Activated T-helper 17 cell treated with anti-CD3 and anti-CD28 coated beads, Interleukin-2, amount 50 U/mL, for 72 hours (primary cell): ENCODE measurements around the gene GABRR2. TPM values are rescaled to one million over a fixed set of nuclear protein-coding genes. Genes with fewer than 3 reads are reported as not detected.

Source experiments
- ATAC-seq: fragments of 150-1000 bp; cut with Tn5 transposase; replicated peaks from 2 replicates; pipeline ENCODE4 v1.10.0; 2021; ENCODE audit warnings: mild to moderate bottlenecking, moderate library complexity
- H3K27ac Mint-ChIP-seq: one replicate; pipeline ENCODE4 v1.8.0; 2022; ENCODE audit warnings: mixed read lengths
- H3K27me3 Mint-ChIP-seq: one replicate; pipeline ENCODE4 v1.8.0; 2022; ENCODE audit warnings: mixed read lengths
- H3K36me3 Mint-ChIP-seq: one replicate; pipeline ENCODE4 v1.8.0; 2022; ENCODE audit warnings: low read depth, mild to moderate bottlenecking, mixed read lengths
- H3K4me1 Mint-ChIP-seq: one replicate; pipeline ENCODE4 v1.8.0; 2022; ENCODE audit warnings: mixed read lengths
- H3K4me3 Mint-ChIP-seq: one replicate; pipeline ENCODE4 v1.8.0; 2022; ENCODE audit warnings: mild to moderate bottlenecking, mixed read lengths
- H3K9me3 Mint-ChIP-seq: one replicate; pipeline ENCODE4 v1.8.0; 2022; ENCODE audit warnings: mixed read lengths
- total RNA-seq, 2 donors: library from RNA; stranded (reverse); gene quantifications; one replicate each; pipeline ENCODE4 v1.2.3, GENCODE V29; 2022

Gene GABRR2
- total RNA-seq, result under 1 TPM; 0.64 to 0.71 TPM

DNA sequence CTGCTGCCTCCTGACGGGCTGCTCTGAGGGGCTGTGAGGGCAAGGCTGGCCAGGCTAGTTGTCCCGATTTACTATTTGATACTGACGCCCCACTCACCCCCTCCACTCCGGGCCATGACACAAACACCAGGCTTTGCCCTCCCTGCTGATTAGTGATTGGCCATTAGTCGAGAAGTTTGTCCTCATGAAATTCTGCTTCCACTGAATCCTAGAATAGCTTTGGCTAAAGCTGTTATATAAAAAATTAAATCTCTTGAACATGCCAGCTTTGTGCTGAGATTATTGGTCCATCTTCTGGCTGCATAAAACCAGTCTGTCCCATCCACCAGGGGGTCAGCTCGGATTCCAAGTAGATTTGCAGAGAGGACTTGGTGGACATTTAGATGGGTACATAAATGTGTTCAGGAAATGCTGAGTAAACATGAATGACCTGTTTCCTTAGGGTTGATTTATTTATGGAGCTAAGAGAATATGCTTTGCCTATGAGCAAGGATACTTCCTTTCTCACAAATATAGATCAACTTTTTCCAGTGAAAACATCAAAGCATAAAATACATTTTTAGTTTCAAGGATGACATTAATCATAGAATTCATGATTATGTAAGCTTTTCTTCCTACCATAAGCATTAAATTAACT is at the start of gene GABRR2:
TSS of gene GABRR2 (minus strand) at position 51 of the 637 bp plus-strand sequence. CDS start 134 bp downstream, outside the sequence.
- H3K36me3 Mint-ChIP-seq, result peaks cover 5% of the 10 kb centered on the region
- H3K9me3 Mint-ChIP-seq, result no peaks in the 10 kb centered on the region
- no peaks in the 10 kb centered on the region for H3K27me3 Mint-ChIP-seq
- H3K4me3 Mint-ChIP-seq, result no peak within 1 kb of the TSS
- no peak for ATAC-seq
- no peaks in the 10 kb centered on the region for H3K4me1 Mint-ChIP-seq
- no peak within 1 kb of the TSS for H3K27ac Mint-ChIP-seq

GRCh38 chr6:89364586-89364985 is 49.5 kb upstream of the GABRR2 start:
- no peaks in the 10 kb centered on the region for H3K36me3 Mint-ChIP-seq
- peaks cover 8% of the 10 kb centered on the region for H3K4me1 Mint-ChIP-seq
- H3K27ac Mint-ChIP-seq, result no peak overlapping the region
- ATAC-seq, result no peak
- no peaks in the 10 kb centered on the region for H3K9me3 Mint-ChIP-seq
- no peak overlapping the region for H3K4me3 Mint-ChIP-seq
- no peaks in the 10 kb centered on the region for H3K27me3 Mint-ChIP-seq

DNA sequence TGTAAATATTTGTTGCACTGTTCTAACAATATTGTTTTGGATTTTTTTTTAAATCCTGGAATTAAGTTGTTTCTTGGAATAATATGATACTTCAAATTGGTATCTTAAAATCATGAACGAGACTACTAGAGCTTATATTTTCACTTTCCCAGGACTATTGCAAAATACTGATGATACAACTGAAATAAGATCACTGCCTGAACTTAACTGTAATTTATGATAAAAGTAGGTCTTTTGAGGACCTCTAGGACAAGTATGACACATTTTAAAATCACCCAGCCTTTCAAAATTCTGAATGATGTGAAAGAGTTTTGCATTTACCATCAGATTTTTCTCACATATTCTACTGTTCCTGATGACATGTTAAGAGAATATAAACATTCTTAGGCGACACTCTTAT is 46.1 kb upstream of the GABRR2 start:
- H3K4me1 Mint-ChIP-seq, result peaks cover 19% of the 10 kb centered on the region
- H3K9me3 Mint-ChIP-seq, result no peaks in the 10 kb centered on the region

DNA sequence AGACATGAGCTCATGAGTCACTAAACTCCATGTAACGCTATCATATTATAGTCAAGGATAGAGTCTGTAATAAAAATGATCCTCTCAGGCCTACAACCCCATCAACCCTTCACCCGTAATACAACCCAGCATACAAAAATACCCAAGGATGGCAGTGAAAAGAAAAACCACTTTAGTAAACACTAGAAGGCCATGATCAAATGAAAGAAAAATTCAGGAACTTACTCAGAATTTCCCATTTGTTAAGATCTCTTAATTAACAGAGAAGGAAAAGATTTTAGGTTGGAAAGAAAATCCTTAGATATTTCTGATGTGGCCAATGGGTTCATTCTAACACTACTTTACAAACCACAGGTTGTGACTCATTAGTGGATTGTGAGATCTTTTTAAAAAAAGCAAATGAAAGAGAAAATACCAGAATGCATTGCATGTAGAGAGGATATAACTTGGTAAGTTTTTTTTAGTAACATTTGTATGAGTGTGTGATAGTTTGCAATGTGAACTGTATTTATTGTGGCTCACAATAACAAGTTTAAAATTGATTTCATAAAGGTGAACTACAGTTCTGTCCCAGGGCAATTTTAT is 45.4 kb upstream of the GABRR2 start:
- Mint-ChIP-seq H3K4me3 (peak overlapping the region; percentile 56), H3K9me3 (no peaks in the 10 kb centered on the region), H3K27me3 (no peaks in the 10 kb centered on the region), H3K36me3 (no peaks in the 10 kb centered on the region), H3K4me1 (peaks cover 19% of the 10 kb centered on the region), H3K27ac (peak overlapping the region; percentile 71)
- peak; percentile 91 for ATAC-seq

More for the DNA sequence above, 46.1 kb upstream of the GABRR2 start:
- no peaks in the 10 kb centered on the region for H3K36me3 Mint-ChIP-seq
- peak overlapping the region; percentile 56 for H3K4me3 Mint-ChIP-seq
- H3K27ac Mint-ChIP-seq, result peak overlapping the region; percentile 71
- no peak for ATAC-seq
- H3K27me3 Mint-ChIP-seq, result no peaks in the 10 kb centered on the region

- H3K27ac Mint-ChIP-seq, result no peak overlapping the region
Observed at GRCh38 chr6:89359561-89359960, 44.5 kb upstream of the GABRR2 start.

DNA sequence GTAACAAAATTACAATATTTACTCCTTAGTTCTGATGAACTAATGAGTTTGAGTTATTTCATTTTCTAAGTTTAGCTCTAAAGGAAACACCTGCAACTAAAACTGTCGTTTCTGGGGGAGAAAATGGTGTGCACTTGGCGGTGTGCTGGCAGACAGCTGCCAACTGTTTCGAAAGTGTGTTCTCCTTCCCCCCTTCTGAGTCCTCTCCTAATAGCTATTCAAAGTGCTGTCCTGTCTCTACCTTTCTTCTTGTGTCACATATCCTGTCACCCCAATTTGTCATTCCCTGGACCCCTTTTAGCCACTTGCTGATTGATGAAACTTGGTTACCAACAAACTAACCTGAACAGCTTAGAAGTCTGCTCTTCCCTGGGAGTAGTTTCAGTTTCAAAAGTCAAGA is 42.3 kb upstream of the GABRR2 start:
- no peak for ATAC-seq
- peak overlapping the region; percentile 84 for H3K4me3 Mint-ChIP-seq

More at GRCh38 chr6:89359561-89359960, 44.5 kb upstream of the GABRR2 start:
- no peaks in the 10 kb centered on the region for H3K9me3 Mint-ChIP-seq
- peaks cover 19% of the 10 kb centered on the region for H3K4me1 Mint-ChIP-seq
- no peak overlapping the region for H3K4me3 Mint-ChIP-seq
- no peak for ATAC-seq
- H3K36me3 Mint-ChIP-seq, result no peaks in the 10 kb centered on the region
- H3K27me3 Mint-ChIP-seq, result no peaks in the 10 kb centered on the region

DNA sequence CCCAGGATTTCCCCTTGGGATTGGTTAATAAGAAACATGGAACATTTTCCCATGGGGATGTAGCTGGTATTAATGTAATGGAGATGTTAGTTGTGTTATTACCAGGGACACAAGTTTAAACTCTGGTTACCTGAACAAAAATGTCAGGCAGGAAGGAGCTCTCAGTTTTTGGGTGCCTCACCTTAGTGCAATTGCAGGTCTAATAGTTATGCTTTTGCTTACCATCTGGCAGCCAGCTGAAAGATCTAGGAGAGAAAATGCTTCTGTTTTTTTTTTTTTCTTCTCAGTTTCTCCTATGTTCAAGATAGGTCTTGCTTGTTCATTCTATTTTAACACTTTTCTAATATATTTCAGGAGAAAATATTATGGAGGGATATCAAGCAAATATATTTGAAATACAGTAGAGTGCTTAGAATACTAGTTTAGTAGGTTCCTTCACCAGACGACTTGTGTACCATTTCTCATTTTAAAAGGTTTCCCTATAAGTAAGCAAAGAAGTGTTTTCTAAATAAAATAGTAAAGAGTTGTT is 41.6 kb upstream of the GABRR2 start:
- Mint-ChIP-seq H3K27me3 (no peaks in the 10 kb centered on the region), H3K4me1 (peaks cover 30% of the 10 kb centered on the region), H3K27ac (peak overlapping the region; percentile 83), H3K36me3 (peaks cover 4% of the 10 kb centered on the region), H3K9me3 (no peaks in the 10 kb centered on the region), H3K4me3 (peak overlapping the region; percentile 84)
- no peak for ATAC-seq

More for the DNA sequence above, 42.3 kb upstream of the GABRR2 start:
- peak overlapping the region; percentile 83 for H3K27ac Mint-ChIP-seq
- H3K9me3 Mint-ChIP-seq, result no peaks in the 10 kb centered on the region
- H3K4me1 Mint-ChIP-seq, result peaks cover 30% of the 10 kb centered on the region
- H3K27me3 Mint-ChIP-seq, result no peaks in the 10 kb centered on the region
- no peaks in the 10 kb centered on the region for H3K36me3 Mint-ChIP-seq

GRCh38 chr6:89355511-89356194 is 40.6 kb upstream of the GABRR2 start:
- Mint-ChIP-seq H3K27ac (no peak overlapping the region), H3K27me3 (no peaks in the 10 kb centered on the region), H3K9me3 (no peaks in the 10 kb centered on the region), H3K4me3 (no peak overlapping the region), H3K4me1 (peaks cover 32% of the 10 kb centered on the region), H3K36me3 (peaks cover 6% of the 10 kb centered on the region)
- ATAC-seq, result no peak

GRCh38 chr6:89353702-89354392 is 38.7 kb upstream of the GABRR2 start:
- Mint-ChIP-seq H3K4me1 (peaks cover 39% of the 10 kb centered on the region), H3K27me3 (no peaks in the 10 kb centered on the region), H3K27ac (peak overlapping the region; percentile 82), H3K9me3 (no peaks in the 10 kb centered on the region), H3K36me3 (peaks cover 11% of the 10 kb centered on the region), H3K4me3 (peak overlapping the region; percentile 96)
- no peak for ATAC-seq

DNA sequence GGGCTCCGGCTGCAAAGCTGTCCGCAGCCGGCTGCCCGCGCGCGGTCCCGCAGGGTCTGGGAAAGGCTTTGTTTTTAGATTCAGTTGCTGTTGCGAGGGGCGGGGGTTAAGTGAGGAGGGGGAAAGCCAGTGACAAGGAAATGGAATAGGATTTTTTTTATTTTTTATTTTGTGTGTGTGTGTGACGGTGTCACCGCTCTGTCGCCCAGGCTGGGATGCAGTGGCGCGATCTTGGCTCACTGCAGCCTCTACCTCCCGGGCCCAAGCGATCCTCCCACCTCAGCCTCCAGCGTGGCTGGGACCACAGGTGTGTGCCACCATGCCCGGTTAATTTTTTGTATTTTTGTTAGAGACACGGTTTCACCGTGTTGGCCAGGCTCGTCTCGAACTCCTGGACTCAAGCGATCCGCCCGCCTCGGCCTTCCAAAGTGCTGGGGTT is 38.0 kb upstream of the GABRR2 start:
- ATAC-seq, result peak; percentile 6
- H3K9me3 Mint-ChIP-seq, result no peaks in the 10 kb centered on the region
- peaks cover 11% of the 10 kb centered on the region for H3K36me3 Mint-ChIP-seq
- peak overlapping the region; percentile 96 for H3K4me3 Mint-ChIP-seq
- peak overlapping the region; percentile 82 for H3K27ac Mint-ChIP-seq
- H3K4me1 Mint-ChIP-seq, result peaks cover 45% of the 10 kb centered on the region
- no peaks in the 10 kb centered on the region for H3K27me3 Mint-ChIP-seq

DNA sequence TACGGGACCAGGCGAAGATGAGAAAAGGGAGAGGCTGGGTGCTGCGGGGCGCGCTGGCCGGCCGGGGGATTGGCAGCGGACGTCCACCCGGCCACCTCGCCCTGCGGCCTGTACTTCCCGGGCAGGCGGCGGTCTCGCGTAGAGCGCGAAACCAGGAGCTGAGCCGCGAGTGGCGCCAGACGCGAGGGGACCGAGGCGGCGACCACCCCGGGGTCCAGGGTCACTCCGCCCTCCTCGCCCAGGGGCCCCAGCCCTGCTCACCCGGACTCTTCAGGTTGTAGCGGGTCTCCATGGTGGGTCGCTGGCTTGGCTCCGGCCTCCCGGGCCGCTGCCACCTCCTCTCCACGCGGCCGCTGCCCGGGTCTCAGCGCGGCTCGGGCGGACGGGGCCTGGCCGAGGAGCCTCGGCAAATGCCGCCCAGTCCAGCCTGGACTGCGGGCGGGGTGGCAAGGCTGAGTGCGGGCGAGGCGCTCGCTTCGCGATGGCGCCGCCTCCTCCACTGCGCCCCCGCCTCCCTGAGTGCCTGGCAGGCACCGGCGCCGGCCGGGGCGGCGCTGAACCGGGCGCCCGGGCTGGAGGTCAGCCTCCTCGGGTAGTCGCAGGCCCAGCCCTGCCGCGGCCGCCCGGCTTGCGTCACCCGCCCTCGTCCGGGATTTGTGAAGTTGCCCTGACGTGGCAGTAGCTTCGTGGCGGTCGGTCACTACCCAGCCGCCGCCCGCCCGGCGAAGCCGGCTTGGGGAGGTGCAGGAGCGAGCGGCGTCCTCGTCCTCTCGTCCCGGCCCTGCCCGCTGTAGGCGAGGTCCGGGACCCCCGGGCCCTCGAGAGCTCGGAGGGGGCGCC is 37.4 kb upstream of the GABRR2 start, which contains the start of gene UBE2J1:
TSS of gene UBE2J1 (minus strand) at position 445 of the 840 bp plus-strand sequence. CDS start at position 292, 153 bp downstream.
- H3K27me3 Mint-ChIP-seq, result no peaks in the 10 kb centered on the region
- H3K9me3 Mint-ChIP-seq, result no peaks in the 10 kb centered on the region
- peaks cover 42% of the 10 kb centered on the region for H3K4me1 Mint-ChIP-seq
- peak within 1 kb of the TSS; percentile 96 for H3K4me3 Mint-ChIP-seq
- peak within 1 kb of the TSS; percentile 97 for H3K27ac Mint-ChIP-seq
- ATAC-seq, result peak; percentile 91
- peaks cover 11% of the 10 kb centered on the region for H3K36me3 Mint-ChIP-seq

- peaks cover 11% of the 10 kb centered on the region for H3K36me3 Mint-ChIP-seq
- no peaks in the 10 kb centered on the region for H3K9me3 Mint-ChIP-seq
- no peak for ATAC-seq
- no peaks in the 10 kb centered on the region for H3K27me3 Mint-ChIP-seq
- H3K4me1 Mint-ChIP-seq, result peaks cover 39% of the 10 kb centered on the region
- H3K4me3 Mint-ChIP-seq, result peak overlapping the region; percentile 96
- H3K27ac Mint-ChIP-seq, result peak overlapping the region; percentile 97
Observed at GRCh38 chr6:89351671-89352277, 36.7 kb upstream of the GABRR2 start.

DNA sequence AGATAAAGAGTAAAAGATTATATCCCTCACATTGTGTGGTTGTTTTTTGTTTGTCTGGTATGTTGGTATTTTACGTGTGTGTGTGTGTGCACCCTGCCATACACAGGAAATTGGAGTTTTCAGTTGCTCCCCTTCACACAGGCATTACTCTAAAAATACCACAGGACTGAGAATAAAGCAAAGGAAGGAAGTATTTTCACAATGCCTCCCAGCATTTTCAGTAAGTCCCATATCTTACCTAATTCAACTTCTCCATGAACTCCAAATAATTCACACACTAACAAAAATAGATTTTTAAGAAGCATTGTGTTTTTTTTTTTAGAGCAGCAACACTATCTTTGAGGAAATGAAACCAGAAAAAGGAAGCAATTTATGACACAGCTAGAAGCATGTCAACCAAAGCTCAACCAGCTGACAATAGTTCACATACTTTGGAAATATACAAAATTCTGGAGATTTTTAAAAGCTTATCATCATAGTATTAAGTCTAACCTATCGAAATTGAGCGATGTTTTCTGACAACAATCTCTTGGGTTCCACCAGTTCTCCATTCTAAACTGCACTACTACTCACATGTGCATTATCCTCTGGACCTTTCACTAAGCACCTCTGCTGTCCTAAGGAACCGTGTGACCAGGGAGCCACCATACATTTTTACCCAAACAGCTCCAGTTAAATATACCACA is 35.3 kb upstream of the GABRR2 start:
- Mint-ChIP-seq H3K9me3 (no peaks in the 10 kb centered on the region), H3K36me3 (peaks cover 11% of the 10 kb centered on the region), H3K4me3 (peak overlapping the region; percentile 96), H3K27ac (peak overlapping the region; percentile 97), H3K27me3 (no peaks in the 10 kb centered on the region), H3K4me1 (peaks cover 39% of the 10 kb centered on the region)
- ATAC-seq, result no peak
